HPDE6-E6E7 (cell line): ENCODE results near the gene CIART.
"Not testable (repeated sequence)": the region's sequence is repeated elsewhere in the genome, so short reads cannot be mapped to it uniquely, and the experiment has no call there.

Experiments
- DNase-seq: peaks from one replicate; pipeline ENCODE4 v3.0.0; 2011; ENCODE audit warnings: missing footprints; ENCODE audit errors: extremely low spot score

CIART gene

DNA sequence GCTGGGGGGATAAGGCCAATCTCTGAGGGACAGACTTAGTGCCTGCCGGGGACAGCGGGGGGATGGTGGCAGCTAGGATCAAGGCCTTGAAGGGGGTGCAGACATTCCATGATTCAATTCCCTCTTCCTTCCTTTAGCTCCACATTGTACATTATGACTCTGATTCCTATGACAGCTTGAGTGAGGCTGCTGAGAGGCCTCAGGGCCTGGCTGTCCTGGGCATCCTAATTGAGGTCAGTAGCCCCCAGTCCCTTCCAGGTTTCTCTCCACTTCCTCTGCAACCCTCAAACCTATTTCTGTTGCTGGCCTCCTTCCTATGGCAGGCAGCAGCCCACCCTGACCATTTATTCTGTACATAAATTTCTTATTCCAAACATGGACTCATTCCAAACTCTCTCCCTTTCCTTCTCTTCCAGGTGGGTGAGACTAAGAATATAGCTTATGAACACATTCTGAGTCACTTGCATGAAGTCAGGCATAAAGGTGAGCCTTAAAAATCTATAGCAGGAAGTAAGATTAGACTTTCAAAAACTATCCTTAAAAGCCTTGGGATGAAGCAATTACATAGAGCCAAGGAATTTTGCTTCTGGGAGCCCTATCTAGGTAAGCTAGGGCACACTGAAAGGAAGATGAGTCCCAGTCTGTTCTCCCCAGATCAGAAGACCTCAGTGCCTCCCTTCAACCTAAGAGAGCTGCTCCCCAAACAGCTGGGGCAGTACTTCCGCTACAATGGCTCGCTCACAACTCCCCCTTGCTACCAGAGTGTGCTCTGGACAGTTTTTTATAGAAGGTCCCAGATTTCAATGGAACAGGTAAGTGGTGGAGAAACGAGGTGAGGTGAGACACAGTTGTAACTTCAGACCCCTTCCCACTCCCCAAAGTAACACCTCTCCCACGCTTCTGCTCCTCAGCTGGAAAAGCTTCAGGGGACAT, 19.7 kb upstream of the CIART start:
- peak; percentile 61 for DNase-seq

DNA sequence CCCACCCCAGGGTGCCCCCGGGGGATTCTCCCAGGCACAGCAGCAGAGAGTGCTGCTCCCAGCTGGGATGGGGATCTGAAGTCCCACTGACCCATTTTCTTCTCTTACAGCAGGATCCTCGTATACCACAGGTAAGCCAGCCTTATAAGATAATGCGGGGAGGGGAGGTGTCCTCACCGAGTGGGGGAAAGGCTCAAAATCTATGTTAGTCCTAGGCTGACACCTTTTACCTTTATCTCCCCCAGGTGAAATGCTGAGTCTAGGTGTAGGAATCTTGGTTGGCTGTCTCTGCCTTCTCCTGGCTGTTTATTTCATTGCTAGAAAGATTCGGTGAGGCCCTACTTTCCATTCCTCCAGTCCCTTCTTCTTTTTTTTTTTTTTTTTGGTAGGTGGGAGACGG, 18.8 kb upstream of the CIART start:
- no peak for DNase-seq

DNA sequence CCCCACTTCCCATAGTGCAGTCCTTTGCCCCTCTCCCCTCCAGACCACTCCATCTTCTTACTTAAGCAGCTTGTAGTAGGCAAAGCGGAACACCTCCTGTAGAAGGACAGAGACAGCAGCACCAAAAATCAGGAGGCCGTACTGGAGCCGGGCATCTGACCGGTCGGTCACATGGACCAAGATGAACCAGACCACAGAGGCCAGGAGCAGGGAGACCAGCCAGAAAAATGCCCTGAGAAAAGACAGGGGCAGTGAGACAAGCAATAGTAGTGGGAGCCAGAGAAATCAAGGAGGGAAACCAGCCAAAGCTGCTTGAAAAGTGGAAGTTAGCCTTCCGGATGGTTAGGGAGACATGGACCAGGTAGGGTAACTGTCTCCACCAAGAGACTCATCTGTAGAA, 14.5 kb upstream of the CIART start:
- DNase-seq = no peak

DNA sequence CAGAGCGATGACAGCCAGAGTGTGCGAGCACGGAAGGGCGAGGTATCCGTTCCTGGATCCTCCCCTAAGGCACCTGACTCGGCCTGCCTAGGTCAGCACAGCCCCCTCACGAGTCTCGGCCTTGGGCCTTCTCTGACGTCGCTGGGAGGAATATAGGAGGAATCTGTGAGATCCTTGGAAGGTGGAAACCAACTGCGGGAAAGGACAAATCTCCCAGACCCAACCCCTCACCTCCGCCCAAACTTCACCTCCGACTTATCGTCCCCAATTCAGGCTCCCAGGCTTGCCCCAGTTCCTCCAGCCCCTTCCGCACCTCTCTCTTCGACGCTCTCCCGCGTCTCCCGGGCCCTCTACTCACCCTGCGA, 14.0 kb upstream of the CIART start:
- DNase-seq = no peak

DNA sequence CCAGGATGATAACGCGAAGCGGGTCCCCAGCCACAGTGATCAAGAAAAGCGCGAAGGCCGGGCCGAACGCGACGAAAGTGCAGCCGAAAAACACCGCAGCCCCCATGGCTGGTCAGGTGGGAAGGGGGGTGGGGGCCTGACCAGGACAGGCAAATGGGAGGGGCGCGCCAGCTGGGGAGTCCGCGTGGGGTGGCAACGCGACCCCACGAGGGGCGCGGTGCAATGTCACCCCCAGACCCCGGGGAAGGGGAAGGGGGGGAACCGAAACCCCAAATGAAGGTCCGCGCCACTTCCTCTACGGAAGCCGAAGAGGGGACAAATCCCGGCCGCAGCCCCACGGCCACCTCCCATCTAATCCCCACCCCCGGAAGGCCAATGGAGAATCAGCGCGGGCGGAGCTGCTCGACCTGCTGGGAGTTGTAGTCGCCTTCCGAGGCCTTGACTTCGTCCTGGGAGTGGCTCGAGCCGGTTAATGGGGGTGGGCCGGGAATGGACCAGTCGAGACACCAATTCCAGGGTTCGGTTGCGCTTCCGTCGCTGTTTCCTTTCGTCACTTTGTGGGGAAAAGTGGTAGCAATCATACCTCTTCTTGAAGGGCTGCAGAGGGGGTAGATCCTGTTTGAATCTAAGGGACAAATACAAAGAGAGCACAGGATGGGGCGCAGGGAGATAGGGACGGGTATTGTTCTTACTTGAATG, 13.5 kb upstream of the CIART start, which contains the start of gene APH1A:
Gene APH1A, minus strand, starts transcription at position 312 of the 699 bp plus-strand sequence. Its CDS starts 206 bp downstream, at position 106.
- DNase-seq = peak; percentile 98

DNA sequence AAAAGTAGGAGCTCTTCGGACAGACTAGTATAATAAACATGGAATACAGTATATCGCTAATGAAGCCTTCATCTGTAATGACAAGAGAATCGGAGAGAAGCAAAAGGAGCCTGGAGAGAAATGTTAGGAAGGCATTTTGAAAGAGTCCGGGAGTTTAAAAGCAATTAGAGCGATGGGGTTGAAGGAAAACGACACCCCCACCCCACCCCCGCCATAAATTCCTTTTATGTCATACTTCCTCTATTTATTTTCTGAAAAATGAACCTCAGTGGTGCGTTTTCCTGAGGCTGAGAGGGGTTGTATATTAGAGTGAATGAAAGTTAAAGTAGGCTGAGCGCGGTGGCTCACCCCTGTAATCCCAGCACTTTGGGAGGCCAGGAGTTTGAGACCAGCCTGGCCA, 12.9 kb upstream of the CIART start:
- no peak for DNase-seq

DNA sequence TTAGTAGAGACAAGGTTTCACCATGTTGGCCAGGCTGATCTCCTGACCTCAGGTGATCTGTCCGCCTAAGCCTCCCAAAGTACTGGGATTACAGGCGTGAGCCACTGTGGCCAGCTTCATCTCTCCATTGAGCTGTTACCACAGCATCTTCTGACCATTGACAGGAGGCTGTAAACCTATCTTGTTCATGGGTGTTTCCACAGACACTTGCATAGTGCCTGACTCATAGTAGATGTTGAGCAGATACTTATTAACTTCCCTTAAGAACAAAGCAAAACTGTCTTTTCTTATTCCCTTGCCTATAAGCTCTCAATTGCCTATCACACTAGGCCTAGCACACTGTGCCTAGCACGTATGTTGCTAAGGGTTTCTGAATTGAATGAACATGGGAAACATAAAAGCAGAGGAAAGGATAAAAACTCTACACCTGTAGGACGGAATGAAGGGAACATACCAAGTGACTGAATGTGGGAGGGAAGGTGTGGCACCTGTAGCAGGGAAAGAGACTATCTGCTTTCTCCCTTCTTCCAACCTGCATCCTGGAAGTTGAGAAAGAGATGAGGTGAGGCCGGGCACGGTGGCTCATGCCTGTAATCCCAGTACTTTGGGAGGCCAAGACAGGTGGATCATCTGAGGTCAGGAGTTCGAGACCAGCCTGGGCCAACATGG, 10.9 kb upstream of the CIART start:
- no peak for DNase-seq

DNA sequence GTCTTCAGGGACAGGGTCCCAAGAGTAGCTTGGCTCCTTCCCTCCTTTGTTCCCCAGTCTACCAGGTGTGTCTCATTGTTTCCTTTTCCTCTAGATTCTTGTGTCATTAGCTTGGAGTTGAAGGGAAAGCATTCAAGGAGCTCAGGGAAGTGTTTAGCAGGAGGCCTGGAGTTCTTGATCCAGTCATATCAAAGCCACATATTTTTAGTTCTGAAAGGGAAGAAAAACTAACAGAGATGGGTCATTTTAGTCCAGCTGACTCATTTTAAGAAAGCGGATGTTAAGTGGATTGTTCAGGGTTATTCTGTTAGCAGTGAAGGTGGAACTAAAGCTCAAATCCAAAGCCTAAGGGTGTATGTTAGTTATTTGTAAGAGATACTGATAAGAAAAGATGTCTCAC, 9.0 kb upstream of the CIART start:
- no peak for DNase-seq

DNA sequence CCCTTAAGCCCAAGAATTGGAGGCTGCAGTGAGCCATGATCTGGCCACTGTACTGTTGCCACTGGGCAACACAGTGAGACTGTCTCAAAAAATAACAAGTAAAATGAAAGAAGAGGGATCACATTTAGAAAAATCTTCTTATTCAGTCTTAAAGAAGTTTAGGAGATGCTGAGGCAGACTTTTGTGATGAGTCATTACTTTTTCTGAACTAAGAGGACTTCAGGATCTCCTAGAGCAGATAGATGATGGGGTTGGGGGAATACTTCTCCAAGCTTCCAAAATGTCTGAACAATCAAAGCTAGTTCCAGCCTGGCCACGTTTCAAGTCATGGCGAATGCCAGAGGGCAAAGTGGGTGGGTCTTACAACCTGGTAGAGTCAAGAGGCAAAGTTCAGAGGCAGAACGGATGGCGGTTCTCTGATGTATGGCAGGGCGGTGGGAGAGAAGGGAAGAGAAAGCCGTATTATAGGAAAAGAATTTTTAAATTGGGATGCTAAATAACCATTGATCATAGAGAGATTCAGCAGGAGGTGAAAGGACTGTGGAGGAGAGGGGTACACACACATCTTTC, 2.1 kb upstream of the CIART start:
- DNase-seq = no peak

DNA sequence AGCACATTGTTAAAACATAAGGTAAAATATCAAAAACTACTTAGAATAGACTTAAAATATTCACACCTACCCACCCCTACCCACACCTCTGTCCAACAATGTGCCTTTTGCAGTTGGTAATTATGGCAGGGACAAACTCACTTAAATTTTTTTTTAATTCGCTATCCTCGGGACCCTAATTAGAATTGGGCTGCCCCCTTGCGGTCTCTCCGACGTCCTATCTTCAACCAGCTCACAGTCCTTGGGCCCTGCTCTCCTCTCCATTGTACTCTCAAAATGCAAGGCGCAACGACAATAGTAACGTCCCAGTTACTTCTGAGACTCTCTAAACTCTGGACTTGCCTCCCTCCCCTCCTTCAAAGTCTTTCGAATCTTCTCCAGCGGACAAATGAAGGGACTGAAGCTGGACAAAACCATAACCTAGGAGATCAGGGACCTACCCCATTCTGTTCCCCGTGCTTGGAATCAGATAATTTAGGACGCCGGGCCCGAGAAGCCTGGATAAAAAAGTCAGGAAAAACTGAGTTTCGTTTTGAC, 1.1 kb upstream of the CIART start:
- no peak for DNase-seq

DNA sequence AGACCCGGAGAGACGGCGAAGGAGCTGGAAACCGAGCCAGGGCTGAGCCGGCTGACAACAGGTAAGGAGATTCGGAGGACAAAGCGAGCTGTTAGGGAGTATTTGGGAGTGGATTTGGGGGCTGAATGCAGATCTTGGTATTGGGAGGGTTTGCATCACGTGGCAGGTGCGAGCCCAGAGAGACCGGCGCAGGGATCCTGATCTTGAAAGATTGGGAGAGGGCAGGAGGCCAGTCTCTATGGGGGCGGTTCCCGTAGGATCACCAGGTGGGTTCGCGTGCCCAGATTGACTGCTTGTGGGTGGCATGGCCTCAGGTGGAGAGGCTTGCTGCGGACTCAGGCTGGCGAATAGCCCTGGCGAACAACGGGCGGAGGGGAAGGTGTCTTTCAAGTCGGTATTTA, 204 bp downstream of the CIART start:
- no peak for DNase-seq

DNA sequence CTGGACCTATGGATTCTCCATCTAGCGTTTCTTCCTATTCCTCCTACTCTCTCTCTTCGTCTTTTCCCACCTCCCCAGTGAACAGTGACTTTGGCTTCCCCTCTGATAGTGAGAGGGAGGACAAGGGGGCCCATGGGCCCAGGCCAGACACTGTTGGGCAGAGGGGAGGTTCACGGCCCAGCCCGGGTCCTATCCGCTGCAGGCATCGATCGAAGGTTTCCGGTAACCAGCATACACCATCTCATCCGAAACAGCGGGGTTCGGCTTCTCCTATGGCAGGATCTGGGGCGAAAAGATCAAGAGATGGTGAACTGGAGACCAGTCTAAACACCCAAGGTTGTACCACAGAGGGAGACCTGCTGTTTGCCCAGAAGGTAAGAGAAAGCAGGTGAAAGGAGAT, 906 bp downstream of the CIART start:
- DNase-seq = no peak

DNA sequence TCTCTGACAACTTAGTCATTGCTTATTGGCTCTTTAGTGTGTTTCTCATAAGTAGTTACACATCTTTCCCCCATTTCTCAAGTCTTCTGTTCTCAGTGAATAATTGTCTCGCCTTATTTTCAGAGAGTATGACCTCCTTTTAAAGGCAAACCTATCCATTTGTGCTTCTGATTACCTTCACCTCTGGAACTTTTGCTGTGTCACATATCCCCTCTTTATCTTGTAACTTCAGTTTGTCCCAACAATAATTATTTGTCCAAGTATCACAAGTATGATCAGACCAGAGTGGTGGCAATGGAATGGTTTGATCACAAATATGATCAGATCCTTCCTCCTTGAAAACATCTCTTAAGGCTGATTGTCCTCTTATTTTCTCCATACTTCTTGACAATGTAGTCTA, 6.0 kb downstream of the CIART start:
- no peak for DNase-seq

DNA sequence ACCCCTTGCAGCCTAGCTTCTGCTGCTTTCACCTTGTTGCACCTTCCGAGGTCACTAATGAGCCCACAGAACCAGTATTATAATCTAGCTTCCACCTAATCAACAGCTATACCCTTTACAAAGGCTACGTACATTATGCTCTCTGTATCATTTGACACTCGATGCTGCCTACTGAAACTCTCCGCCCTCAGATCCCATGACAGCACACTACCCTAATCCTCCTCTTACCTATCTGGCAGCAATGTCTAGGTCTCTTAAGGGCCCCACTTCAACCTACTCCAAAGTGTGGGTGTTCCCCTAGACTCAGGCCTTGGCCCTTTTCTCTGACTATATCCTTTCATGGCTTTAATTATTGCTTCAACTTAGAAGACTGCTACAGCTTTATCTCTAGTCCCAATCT, 6.5 kb downstream of the CIART start:
- no peak for DNase-seq

DNA sequence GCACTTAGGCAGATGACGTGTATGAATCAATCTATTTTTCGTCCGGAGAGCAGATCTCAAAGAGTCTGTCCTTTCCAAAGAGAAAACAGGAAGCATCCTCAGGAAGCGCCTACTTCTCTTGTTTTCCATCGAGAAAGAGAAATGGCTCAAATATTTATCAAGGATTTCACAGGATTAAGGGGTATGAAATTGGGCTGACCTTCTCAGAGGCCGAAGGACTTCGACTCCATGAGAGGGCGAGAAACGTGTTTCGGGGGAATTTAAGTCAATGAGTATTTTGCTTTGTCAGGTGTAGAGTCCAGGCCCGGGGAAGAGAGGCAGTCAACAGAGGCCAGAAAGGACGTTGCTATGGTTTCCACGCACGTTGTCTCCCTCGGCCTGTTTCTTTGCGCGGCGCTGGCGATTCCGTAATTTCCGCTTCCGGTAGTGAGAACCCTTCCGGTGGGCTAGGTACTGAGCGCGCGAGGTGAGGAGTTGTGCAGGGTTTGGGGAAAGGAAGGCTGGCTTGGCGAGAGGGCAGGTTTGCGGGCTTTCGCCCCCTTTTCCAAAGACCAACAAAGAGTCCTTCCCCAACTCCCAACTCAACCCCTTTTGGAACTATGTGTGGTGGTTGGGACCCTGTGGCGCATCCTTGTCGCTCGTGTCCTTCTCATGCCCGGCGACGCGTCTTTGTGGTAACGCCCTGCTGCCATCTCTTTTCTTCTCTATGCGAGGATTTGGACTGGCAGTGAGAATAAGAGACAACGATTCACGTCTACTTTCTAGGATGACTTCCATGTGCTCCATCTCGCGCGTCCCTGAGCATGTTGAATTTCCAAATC, 11.3 kb downstream of the CIART start, which contains the start of gene MRPS21:
Gene MRPS21, plus strand, starts transcription at position 429 of the 821 bp plus-strand sequence. CDS start 506 bp downstream, outside the sequence.
- DNase-seq = peak; percentile 80

DNA sequence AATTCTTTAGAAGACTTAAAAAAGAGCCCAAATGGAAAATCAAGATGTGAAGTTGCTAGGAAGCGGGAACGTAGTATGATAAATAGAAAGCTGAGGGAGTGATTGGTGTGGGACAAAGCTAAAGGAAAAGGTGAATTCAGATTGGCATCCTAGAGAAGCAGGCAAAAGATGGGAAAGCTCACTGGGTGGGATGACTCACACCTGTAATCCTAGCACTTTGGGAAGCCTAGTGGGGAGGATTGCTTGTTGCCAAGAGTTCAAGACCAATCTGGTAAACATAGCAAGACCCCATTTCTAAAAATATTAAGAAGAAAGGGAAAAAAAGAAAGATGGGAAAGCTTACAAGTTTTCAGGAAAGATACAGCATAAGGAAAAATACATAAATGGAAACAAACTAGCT, 13.1 kb downstream of the CIART start:
- no peak for DNase-seq

DNA sequence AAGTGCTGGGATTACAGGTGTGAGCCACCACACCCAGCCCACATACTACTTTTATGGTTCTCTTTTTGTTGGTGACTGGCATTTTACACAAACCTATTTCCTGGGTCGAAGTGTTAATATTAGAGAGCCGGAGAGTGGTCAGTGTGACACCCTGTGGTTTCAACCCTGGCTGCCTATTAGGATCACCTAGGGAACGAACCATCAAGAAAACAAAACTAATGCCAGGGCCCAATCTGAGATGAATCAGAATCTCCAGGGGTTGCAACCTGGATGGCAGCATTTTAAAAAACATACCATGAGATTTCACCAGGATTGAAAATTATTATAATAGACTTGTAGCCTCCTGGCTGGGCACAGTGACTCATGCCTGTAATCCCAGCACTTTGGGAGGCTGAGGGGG, 17.4 kb downstream of the CIART start:
- DNase-seq = no peak

DNA sequence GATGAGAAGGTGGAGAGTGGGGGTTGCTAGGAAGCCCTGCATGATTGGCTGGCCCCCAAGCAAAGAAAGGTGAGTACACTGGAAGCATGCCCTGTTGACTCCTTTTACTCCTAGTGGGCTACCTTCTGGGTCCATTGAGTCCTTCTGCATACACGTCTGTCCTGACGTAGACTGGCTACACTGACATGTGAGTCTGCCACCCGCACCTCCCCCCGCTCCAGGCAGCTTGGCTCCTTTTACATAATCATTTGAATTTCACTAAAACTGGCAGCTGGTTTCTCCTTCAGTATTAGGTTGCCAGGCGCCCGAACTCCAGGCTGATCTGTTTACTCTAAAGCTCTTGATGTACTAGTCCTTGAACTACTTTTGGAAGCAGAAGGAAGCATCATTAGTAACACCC, 20.0 kb downstream of the CIART start:
- no peak for DNase-seq

DNA sequence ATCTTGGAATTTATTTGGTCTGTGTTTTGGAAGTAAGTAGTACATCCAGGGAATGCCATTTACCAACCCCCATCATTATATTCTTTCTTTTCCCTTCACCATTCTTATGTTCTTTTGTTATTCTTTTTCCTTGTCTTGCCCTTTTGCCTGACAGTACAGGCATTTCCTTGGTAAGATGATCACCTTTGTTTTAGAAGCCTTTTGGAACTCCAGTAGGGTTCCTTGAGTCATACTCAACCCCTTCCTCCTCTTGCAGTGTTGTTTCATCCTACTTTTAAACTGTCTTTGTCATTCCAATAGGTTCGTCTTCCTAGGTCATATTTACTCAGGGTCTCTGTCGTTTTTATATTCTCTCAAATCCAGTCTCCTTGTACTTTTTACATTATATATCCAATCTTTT, 20.5 kb downstream of the CIART start:
- DNase-seq = no peak

DNA sequence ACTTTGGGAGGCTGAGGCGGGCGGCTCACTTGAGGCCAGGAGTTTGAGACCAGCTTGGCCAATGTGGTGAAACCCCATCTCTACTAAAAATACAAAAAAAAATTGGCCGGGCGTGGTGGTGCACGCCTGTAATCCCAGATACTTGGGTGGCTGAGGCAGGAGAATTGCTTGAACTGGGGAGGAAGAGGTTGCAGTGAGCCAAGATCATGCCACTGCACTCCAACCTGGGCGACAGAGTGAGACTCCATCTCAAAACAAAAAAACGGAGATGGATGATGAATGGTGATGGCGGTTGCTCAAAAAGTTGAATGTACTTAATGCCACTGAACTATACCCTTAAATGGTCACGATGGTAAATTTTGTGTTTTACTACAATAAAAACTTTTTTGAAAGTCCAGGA, 26.2 kb downstream of the CIART start:
- DNase-seq = not testable (repeated sequence)
